Measurements from ENCODE around the gene NCAM1.

The NCAM1 gene

GRCh38 chr11:112963368-112963955 lies 2.2 kb downstream of the NCAM1 start:
- TF ChIP-seq FOXM1 (IDR thresholded peaks at IDR 0.05; ENCODE audit: borderline replicate concordance, low read depth) (no peak), ZBTB7A (IDR thresholded peaks at IDR 0.05; ENCODE audit: low read depth) (no peak), CEBPB (IDR thresholded peaks at IDR 0.05) (no peak), NFIC (IDR thresholded peaks at IDR 0.05) (no peak), TAF1 (IDR thresholded peaks at IDR 0.05; ENCODE audit: low read depth) (no peak), EGR1 (IDR thresholded peaks at IDR 0.05) (no peak), YY1 (IDR thresholded peaks at IDR 0.05; ENCODE audit: low read depth) (no peak), RAD21 (IDR thresholded peaks at IDR 0.05; ENCODE audit: low read depth) (no peak)
- TF ChIP-seq, protein P1, sequence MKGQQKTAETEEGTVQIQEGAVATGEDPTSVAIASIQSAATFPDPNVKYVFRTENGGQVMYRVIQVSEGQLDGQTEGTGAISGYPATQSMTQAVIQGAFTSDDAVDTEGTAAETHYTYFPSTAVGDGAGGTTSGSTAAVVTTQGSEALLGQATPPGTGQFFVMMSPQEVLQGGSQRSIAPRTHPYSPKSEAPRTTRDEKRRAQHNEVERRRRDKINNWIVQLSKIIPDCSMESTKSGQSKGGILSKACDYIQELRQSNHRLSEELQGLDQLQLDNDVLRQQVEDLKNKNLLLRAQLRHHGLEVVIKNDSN (IDR thresholded peaks at IDR 0.05), result no peak

GRCh38 chr11:112965656-112966055 lies 4.4 kb downstream of the NCAM1 start:
- TF ChIP-seq TCF12 (IDR thresholded peaks at IDR 0.05; ENCODE audit: low read depth), result no peak
- TF ChIP-seq EP300 (IDR thresholded peaks at IDR 0.05; ENCODE audit: borderline replicate concordance), result no peak
- TF ChIP-seq, protein P1 (IDR thresholded peaks at IDR 0.05), result no peak
- no peak for TF ChIP-seq FOXM1 (IDR thresholded peaks at IDR 0.05; ENCODE audit: borderline replicate concordance, low read depth)
- no peak for TF ChIP-seq EGR1 (IDR thresholded peaks at IDR 0.05)
- TF ChIP-seq REST (IDR thresholded peaks at IDR 0.05; ENCODE audit: low read depth), result no peak
- no peak for TF ChIP-seq CEBPB (IDR thresholded peaks at IDR 0.05)
- no peak for TF ChIP-seq ZBTB7A (IDR thresholded peaks at IDR 0.05; ENCODE audit: low read depth)
- TF ChIP-seq CREB1 (IDR thresholded peaks at IDR 0.05; ENCODE audit: low read depth), result no peak
- no peak for TF ChIP-seq RAD21 (IDR thresholded peaks at IDR 0.05; ENCODE audit: low read depth)
- TF ChIP-seq TEAD4 (IDR thresholded peaks at IDR 0.05), result no peak
- no peak for TF ChIP-seq MAX (IDR thresholded peaks at IDR 0.05)
- no peak for TF ChIP-seq YY1 (IDR thresholded peaks at IDR 0.05; ENCODE audit: low read depth)
- no peak for TF ChIP-seq TAF1 (IDR thresholded peaks at IDR 0.05; ENCODE audit: low read depth)
- no peak for TF ChIP-seq NFIC (IDR thresholded peaks at IDR 0.05)

DNA sequence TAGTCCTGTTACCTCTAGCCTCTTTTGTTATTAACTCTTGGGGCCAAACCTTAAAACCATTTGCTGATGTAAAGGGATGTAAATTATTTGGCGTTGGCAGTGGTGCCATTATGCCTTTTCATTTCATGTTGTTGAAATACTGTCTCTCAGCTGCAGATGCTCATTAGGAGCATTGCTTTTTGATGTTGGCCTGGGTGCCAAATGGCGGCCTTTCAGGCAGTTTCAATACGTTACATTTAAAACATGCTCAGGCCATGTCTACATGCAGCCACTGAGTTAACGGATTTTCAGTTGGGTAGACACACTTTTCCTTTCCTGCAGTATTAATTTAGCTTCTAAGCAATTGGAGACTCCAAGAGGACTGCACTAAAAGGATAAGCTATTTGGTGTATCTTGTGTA lies 5.3 kb downstream of the NCAM1 start:
- TF ChIP-seq REST (IDR thresholded peaks at IDR 0.05; ENCODE audit: low read depth), result no peak
- no peak for TF ChIP-seq NFIC (IDR thresholded peaks at IDR 0.05)
- no peak for TF ChIP-seq TCF12 (IDR thresholded peaks at IDR 0.05; ENCODE audit: low read depth)
- TF ChIP-seq MAX (IDR thresholded peaks at IDR 0.05), result no peak
- no peak for TF ChIP-seq TEAD4 (IDR thresholded peaks at IDR 0.05)
- TF ChIP-seq ZBTB7A (IDR thresholded peaks at IDR 0.05; ENCODE audit: low read depth), result no peak
- TF ChIP-seq FOXM1 (IDR thresholded peaks at IDR 0.05; ENCODE audit: borderline replicate concordance, low read depth), result no peak
- TF ChIP-seq CEBPB (IDR thresholded peaks at IDR 0.05), result no peak
- TF ChIP-seq EP300 (IDR thresholded peaks at IDR 0.05; ENCODE audit: borderline replicate concordance), result no peak
- TF ChIP-seq EGR1 (IDR thresholded peaks at IDR 0.05), result no peak
- TF ChIP-seq CREB1 (IDR thresholded peaks at IDR 0.05; ENCODE audit: low read depth), result no peak
- no peak for TF ChIP-seq YY1 (IDR thresholded peaks at IDR 0.05; ENCODE audit: low read depth)
- TF ChIP-seq RAD21 (IDR thresholded peaks at IDR 0.05; ENCODE audit: low read depth), result no peak
- TF ChIP-seq, protein P1 (IDR thresholded peaks at IDR 0.05), result no peak
- TF ChIP-seq TAF1 (IDR thresholded peaks at IDR 0.05; ENCODE audit: low read depth), result no peak

- TF ChIP-seq REST (IDR thresholded peaks at IDR 0.05; ENCODE audit: low read depth), result no peak
Measured at GRCh38 chr11:112967082-112967481, 5.9 kb downstream of the NCAM1 start.

Data from Ishikawa (cell line).